HG03439 (cell line): ENCODE data around the gene LLGL1.
"Not testable (repeated sequence)": the region's sequence is repeated elsewhere in the genome, so short reads cannot be mapped to it uniquely, and the experiment has no call there.

Source experiments
- ATAC-seq: cut with Tn5 transposase; IDR thresholded peaks from one replicate; pipeline ENCODE4 v1.9.1; 2021; ENCODE audit warnings: mild to moderate bottlenecking, moderate library complexity; ENCODE audit not compliant: unreplicated experiment

The LLGL1 gene

DNA sequence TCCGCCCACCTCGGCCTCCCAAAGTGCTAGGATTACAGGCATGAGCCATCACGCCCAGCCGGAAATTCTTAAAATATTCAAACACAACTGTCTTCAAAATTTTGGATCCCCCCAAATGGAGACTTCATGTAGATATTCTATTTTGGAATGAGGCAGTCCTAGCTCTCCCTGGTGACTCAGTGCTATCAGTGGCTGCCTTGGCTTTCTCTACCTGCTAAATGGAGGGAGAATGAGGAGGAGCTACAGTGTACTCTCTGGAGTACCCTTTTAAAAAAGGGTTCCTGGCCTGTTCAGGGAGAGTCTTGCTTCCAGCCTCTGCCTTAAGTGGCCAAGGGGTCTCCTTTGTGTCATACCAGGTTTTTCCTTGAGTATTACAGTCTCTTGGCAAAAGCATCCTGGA lies 31.0 kb upstream of the LLGL1 start:
- ATAC-seq: no peak

DNA sequence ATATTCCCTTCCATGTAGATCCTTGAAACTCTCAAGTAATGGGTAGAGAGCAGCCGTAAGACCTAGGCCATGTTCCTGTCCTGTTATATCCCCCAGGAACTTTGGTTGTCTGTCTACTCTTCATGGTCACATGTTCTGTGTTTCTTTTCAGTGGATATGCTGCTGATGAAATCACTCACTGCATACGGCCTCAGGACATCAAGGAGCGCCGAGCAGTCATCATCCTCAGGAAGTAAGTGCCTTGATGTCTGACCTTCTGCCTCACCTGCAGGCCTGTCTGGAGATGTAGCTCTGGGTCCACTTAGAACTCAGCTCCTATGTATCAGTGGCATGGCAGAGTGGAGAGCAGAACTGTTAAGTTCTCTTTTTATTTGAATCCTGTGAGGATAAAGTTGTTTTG lies 30.6 kb upstream of the LLGL1 start:
- no peak for ATAC-seq

DNA sequence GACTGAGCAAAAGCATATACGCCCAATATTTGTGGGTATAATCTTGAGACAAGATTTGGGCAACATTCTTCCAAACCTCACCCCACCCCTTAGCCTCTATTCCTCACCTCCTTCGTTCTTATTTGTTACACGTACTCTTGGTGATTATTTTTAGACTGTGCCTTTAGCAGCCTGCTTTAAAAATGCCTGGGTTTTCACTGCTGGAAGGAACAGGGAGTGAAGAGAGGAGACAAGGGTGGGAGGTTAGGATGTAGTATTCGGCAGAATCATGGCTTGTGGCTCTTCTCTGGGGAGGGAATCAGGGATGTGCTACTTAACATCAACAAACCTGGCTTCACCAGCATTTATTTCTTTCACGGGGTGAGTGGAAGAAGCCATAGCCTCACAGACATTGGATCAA lies 30.2 kb upstream of the LLGL1 start:
- no peak for ATAC-seq

DNA sequence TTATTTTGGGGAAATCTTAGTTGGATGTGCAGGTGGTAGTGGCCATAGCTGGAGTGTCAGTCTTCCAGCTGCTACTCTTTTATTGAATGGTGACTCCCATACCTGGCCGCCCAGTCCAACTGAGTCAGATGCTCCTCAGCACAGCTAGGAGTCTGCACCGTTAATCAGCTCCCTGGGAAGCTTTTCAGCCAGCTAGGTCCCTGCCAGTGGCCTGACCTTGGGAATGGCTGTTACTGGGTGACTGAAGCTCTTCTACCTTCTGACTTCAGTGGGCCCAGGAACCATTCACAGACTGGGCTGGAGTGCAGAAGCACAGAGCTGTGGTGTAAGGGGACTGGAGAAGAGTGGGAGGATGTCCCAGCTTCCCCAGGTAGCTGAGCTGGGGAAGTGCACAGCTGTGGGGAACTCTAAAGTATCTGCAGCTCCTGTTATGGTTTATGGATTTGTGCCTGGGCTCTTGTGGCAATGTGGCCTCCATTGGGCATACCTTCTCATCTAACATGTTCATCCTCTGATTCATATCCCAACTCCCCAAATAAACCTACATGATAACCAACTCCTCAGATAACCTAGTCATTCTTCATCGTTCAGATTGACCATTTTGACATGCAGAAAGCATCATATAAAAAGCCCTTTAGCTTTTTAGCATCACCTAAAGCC lies 27.8 kb upstream of the LLGL1 start:
- ATAC-seq: no peak

DNA sequence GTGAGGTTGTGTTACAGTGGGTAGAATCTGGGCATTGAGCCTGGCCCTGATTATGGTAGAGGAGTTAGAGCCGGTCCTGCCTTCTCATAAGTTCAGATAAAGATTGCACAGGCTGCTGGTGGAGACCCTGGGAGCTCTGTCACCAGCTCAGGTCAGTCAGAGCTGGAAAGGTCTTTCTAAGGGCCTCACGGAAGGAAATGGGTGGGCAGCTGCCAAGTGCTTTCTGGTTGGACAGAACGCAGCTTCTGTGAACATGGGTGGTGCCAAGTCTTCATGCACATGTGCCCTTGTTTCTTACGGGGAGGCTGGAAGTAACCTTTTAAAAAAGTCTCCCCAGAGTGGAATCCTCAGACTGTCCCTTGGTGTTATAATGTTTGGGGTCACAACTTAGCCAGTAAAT lies 26.9 kb upstream of the LLGL1 start:
- ATAC-seq: no peak

DNA sequence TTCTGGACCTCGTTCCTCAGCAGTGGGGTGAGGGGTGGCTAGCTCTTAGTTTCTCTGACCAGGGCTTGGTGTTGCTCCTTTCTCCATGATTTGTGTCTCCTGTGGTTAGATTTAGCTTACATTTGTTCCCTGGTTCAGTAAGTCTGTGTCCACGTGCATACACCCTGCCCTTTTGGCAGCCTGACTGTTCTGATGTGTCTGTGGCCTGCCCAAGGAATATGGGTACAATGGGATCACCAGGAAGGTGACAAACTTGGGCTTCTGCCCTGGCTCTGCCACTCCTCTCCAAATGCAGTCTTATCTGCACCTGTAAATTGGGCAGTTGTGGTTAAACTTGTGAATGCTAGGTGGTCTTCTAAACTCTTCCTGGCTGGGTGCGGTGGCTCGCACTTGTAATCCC lies 24.3 kb upstream of the LLGL1 start:
- no peak for ATAC-seq

DNA sequence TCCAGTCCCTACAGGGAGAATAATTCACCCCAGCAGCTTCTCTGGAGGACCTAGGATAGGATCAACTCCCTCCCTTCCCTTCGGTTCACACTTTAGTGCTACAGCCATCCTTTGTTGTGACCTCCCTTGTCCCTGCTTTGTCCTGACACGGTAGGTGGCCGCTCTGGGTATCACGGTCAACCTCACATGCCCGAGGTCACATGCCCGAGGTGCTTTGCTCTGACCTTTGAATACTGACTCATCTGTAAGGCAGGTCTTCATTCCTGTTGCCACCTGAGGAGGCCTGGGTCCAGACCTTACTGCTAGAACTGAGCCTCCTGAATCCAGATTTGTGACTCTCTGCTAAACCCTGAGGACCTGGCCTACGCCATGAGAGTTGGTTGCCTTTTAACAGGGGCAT lies 22.1 kb upstream of the LLGL1 start:
- ATAC-seq: no peak

DNA sequence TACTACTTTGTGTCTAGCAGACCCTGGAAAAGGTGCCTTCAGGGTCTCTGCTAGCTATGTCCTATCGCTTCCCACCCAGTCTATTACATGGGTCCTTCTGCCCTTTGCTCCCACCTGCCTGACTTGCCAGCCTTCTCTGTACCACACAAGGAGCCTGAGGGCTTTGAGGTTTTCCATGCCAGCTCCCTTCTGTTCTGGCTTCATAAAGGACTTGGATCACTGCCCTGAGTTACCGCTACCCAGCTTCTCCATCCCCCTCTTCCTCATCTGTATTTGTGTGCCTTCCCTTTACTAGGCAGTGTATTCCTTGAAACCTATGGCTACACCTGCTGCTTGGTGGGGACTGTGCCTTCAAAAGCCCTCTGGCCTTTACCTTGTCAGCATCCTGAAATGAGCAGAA lies 19.6 kb upstream of the LLGL1 start:
- ATAC-seq: no peak

DNA sequence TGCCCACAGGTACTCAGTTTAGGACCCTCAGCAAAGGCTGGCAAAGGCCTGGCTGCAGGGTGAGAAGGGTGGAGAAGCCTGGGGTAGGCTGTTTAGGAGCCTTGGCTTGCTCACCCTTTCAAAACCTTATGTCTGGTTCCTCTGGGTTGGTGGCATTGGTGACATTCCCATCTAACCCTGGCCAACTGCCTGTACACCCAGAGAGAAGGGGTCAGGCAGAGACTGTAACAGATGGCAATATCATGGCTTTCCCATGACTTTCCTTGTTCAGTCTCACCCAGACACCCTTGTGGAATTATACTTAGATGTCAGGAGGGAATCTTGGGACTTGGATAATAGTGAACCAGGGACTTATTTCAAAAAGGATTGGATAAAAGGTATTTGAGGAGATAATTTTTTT lies 18.5 kb upstream of the LLGL1 start:
- no peak for ATAC-seq

DNA sequence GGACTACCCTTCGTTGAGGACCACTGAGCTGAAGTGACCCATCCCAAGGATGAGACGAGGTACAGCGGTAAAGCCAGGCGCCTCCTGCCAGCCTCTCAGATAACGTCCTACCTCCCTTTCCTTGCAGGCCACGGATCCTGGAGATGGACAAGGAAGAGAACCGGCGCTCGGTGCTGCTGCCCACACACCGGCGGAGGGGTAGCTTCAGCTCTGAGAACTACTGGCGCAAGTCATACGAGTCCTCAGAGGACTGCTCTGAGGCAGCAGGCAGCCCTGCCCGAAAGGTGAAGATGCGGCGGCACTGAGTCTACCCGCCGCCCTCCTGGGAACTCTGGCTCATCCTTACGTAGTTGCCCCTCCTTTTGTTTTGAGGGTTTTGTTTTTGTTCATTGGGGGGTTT lies 17.3 kb upstream of the LLGL1 start:
- ATAC-seq: no peak

DNA sequence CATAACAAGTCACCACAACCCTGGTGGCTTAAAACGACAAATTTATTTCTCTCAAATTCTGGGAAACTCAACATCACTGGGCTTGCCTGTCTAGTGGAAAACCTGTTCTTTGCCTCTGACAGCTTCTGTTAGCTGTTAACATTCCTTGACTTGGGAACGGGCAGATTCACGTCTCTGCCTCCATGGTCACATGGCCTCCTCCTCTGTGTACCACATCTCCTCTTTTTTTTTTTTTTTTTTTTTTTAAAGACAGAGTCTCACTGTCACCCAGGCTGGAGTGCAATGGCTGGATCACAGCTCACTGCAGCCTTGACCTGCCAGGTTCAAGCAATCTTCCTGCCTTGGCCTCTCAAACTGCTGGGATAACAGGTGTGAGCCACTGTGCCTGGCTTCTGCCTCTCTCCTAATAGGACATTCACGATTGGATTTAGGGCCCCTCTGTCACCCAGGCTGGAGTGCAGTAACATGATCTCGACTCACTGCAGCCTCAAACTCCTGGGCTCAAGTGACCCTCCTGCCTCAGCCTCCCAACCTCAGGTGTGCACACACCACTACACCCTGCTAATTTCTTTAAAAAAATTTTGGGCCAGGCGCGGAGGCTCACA lies 11.7 kb upstream of the LLGL1 start:
- ATAC-seq: no peak

DNA sequence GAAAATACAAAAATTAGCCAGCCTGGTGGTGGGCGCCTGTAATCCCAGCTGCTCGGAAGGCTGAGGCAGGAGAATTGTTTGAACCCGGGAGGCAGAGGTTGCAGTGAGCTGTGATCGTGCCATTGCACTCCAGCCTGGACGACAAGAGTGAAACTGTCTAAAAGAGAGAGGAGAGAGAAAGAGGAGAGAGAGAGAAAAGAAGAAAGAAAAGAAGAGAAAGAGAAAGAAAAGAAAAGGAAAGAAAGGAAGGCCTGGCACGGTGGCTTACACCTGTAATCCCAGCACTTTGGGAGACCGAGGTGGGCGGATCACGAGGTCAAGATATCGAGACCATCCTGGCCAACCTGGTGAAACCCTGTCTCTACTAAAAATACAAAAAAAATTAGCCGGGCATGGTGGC lies 8.5 kb upstream of the LLGL1 start:
- not testable (repeated sequence) for ATAC-seq

DNA sequence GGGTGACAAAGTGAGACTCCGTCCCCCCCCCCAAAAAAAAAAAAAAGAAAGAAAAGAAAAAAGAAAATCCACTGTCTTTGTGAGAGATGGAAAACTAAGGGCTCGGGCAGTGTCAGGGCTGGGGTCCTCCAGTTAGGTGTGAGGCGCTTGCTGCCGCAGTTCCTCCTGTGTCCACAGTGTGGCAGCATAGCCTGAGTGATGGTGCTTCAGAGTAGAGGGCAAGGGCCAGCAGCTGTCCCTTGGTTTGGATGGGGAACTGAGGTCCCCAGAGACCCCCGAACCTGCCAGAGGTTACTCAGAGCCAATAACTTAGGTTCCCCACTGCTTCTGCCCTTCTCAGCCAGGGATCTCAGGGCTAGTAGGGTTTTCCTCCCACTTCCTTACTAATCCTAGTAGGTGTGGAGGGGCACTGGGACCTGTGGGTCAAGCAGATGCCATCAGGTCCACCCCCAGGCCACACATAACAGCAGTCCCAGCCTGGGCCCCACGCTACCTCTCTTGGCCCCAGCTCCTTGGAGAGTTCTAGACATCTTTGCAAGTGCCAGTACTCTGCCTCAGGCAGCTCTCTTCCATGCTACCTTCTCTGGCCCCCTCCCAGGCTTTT lies 7.9 kb upstream of the LLGL1 start:
- no peak for ATAC-seq

DNA sequence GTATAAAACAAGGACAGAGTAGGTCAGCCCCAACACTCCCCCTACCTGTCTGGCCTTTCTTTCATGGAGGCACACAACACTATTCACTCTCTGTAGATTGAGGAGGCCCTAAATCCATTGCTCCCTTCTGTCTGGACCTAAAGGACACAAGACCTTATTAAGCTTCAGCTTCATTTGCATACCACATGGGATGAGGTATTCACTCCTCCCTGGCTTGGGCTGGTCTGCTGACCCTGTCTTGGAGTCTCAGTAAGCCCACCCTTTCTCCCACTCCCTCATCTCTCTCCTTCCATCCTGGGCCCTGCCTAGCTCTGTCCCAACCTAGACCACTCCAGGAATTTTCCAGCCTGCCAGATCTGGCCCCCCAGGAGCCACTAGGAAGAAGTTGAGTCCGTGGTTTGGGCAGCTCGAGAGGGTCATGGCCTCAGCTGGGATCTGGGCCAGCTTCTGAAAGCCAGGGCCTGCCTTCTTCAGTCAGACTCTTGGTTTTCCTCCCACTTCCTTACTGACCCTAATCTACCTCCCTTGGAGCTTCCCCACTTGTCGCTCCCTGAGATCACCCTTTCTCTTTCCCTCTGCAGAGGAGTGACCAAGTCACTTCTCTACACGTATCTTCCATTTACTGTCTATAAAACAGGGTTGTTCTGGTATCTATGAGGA lies 6.5 kb upstream of the LLGL1 start:
- no peak for ATAC-seq

DNA sequence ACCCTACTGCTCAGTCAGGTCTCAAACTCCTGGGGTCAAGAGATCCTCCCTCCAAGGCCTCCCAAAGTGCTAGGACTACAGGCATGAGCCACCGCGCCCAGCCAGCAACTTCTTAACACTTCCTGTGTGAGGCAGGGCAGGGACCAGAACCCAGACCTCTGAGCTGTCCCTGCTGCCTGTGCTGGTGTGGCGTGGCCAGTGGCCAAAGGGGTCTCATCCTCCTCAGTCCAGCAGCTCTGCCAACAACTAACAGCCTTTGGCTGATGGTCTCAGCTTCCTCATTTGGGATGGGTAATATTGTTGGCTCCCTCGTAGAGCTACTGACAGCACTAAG lies 1.4 kb upstream of the LLGL1 start:
- no peak for ATAC-seq

DNA sequence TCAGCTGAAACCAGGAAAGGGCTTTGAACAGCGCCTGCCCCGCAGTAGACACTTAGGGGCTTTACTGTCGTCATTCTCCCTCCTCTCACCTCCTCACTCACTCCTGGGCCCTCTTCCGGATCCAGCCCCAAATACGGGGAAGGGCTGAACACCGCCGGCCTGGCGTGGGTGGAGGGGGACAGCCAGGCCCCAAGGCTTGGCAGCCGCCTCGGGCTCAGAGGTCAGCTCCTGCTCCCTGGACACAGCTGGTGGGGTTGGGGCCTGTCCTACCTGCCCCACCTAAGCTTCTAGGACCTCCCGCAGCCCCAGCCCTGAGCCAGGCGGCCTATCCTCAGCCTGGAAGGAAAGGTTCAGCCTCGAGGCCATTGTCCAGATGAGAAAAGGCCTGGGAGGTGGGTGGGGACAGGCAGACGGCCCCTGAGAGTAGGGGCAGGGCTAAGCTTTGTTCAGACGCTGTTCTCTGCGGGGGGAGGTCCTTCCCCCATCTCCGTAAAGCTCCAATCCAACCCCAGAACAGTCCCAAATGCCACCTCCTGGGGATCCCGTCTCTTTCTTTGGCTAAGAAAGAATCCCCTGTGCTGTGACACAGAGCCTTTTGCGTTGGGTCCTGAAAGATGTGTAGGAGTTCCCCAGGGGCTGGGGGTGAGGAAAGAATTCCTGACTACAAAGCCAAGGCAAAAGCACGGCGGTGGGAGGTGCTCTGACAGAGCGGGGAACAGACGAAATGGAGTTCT lies 881 bp upstream of the LLGL1 start:
- ATAC-seq: no peak

DNA sequence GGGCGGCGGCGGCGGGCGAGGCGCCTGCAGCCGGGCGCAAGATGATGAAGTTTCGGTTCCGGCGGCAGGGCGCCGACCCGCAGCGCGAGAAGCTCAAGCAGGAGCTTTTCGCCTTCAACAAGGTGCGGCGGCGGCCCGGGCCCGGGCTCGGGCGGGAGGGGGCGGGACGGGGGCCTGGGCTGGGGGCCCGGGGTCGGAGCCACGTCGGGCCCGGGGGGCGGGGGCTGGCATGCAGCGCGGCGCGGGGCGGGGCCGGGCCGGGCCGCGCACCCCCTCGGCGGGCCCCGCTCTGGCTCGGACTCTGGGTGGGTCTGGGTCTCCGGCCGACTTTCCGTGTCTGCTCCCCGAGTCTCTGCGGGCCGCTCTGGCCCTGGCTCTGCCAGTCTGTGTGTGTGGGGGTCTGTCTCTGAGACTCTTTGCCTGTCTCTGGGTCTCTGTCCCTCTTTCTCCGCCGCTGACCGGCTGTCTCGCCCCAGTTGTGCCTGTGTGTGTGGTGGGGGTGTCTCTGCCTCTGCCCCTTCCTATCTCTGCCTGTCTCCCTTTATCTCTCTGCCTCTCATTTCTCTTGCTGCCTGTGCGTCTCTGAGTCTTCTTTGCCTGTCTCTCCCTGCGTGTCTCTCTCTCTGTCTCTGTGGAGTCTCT lies 328 bp downstream of the LLGL1 start:
- ATAC-seq: peak; percentile 13

DNA sequence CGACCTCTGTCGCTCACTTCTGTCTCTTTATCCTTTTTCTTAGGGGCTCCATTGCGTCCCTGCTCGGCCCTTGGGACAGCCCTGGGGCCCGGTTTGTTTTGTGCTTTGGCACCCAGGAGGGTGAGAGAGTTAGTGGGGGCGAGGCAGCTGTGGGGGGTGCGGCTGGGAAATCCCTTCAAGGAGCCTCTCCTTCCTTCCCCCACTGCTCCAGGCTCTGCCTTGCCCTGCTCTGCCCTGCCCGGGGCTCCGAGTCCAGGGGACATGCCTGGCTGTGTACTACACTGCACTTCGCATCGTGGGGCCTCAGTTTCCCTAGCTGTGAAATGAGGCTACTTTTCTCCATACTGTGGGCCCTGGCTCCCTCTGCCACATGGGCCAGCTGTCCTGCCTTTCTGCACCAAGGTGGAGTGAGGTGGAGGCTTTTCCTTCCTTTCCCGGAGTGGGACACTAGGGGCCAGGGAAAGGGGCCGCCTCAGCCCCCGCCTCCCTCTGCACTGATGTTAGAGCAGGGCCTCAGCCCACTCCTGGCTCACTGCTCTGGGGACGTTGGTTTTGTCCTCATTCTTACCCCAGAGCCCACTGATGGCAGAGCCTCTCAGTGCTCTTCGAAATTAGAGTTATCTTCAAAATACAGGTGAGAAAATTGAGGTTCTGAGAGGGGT lies 980 bp downstream of the LLGL1 start:
- no peak for ATAC-seq

DNA sequence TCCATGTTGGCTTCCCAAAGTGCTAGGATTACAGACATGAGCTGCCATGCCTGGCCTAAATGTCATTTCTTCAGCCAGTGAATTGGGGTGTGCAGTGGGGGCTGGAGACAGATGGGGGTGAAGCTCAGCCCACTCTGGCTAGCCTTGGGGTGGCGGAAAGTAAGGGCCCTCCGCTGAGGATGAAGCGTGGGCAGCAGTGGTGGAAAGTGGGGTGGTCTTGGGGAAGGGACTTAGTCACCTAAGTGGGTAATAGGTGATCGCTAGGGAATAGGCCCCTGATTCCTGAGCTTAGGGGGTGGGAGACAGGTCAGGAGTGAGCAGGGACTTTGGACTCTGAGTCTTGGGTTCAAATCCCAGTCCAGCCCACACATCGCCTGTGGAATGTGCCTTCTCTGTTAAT lies 2.2 kb downstream of the LLGL1 start:
- ATAC-seq: no peak

DNA sequence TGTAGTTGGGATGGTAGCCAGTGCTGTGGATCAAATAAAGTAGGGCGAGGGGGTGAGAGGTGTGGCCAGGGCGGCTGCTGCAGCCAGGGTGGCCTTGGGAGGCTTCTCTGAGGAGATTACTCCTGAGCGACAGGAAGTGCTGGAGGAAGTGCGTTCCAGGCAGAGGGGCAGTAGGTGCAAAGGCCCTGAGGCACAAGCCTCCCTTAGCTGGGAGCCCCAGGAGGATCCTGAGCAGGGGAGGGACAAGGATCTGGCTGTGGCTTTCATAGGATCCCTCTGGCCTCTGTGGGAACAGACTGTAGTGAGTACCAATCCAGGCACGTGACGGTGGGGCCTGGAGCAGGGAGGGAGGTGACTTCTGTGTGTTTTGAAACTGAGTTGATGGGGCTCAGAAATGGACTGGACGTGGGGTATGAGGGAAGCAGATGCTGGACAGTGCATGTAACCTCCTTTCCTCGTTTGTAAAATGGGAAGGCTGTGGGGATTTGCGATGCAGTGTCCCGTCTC lies 2.8 kb downstream of the LLGL1 start:
- no peak for ATAC-seq
